GM21367 (cell line): Measurements from ENCODE around the gene ABCF2.
A peak's percentile ranks its signal among the peaks of the same experiment; 100 is the strongest.

Experiments
- ATAC-seq: cut with Tn5 transposase; IDR thresholded peaks from one replicate; pipeline ENCODE4 v1.9.1; 2021; ENCODE audit not compliant: unreplicated experiment

Gene ABCF2

GRCh38 chr7:151226875-151227782 is at the start of gene ABCF2:
ABCF2 (minus strand) TSS chr7:151227205; CDS start chr7:151226458, 747 bp downstream.
- ATAC-seq: peak; percentile 97

DNA sequence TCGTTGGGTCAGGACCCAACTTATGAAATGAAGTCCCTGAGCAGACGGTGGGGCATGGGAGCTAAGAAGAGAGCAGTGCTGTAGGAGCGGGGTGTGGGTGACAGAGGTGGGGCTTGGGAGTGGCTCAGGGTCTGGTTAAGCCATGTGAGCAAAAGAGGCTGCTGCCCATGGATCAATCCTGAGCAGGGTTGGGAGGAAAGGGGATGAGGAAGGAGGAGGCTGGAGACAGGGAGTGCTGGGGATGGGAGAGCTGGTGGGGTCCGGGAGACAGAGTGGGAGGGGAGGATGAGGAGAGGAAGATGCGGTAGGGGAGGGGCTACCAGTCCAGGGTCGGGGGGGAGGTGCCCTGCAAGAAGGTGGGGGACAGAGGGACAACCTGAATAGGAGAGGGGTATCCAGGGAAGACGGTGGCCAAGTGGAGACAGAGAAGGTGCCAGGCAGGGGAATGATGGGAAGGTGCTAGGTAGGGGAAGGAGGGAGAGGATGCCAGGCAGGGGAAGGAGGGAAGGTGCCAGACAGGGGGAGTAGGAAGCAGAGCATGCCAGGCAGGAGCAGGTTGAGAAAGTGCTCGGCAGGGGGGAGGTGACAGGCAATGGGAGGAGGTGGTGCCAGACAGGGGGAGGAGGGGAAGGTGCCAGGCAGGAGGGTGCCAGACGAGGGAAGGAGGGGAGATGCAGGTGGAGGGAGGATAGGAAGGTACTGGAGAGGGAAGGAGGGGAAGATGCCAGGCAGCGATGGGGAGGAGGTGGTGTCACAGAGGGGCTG is 49.0 kb upstream of the ABCF2 start:
- ATAC-seq: no peak

DNA sequence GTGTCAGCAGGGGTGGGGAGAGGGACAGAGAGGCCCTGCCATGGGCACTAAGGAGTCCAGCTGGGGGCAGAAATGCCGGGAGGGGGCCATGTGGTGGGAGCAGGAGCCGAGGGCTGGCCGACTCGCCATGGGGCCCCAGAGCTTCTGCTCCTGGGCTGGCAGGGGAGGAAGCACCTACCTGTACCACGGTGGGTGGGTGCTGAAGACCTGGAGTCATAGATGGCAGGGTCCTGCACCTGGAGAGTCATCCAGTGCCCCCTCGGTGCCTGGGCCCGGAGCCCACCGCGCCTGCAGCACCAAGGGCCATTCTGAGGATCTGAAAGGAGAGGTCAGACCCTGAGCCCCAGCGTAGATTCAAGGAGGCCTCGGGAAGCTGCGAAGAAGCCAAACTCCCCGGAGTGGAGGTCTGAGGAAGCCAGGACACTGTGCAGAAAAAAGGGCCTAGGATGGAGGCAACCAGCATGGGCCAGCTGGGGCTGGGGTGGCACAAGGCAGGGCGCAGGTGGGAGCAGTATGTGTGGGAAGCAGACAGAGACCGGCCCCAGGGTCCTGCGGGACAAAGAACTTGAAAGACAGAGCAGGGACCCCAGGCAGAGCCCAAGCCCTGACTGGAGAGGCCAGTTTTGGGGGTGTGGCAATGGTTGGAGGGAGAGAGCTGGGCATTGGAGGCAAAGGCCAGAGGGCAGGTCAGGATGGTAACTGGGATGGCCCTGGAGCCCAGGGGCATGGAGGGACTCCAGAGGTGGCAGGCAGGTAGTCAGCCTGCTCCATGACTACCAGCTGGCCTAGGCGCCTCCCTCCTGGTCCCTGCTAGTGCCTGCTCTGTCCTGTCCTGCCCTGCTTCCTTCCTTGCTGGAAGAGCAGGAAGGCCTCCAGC is 48.2 kb upstream of the ABCF2 start:
- ATAC-seq: no peak

DNA sequence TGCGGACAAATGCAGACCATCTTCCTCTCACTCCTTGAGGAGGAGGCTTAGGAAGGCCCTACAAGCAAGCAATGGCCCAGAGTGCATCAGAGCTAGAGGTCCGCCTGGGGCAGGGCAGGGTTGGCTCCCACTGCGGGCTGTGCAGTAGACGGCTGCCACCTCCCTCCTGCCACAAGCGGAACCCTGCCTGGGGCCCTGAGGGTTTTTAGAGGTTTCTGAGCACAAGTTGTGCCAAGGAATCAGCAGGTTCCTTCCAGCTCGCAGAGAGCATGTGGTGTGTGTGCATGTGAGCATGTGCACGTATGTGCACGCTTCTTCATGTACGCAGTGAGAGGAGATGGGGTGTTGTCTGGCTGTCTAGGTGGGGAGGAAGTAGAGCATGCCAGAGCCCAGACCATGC is 47.4 kb upstream of the ABCF2 start:
- ATAC-seq: no peak

- no peak for ATAC-seq
These were observed 46.8 kb upstream of the ABCF2 start for GRCh38 chr7:151273651-151274390.

DNA sequence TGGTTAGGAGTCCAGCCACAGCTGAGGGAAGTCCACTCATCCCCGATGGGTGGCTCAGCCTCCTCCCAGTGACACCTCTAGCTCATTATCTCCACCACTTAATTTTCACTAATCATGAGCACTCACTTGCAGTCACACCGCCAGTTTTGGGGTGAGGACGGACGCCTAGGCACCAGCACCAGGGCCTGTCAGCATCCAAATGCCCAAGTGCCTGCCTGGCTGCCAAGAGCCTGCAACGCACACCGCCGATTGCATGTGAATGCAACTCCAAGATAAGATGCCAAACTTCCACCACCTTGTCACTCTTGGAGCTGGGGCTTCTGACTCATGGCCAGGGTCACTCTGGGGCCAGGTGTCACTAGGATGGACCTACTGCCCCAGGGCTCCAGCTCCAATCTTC is 45.9 kb upstream of the ABCF2 start:
- no peak for ATAC-seq

DNA sequence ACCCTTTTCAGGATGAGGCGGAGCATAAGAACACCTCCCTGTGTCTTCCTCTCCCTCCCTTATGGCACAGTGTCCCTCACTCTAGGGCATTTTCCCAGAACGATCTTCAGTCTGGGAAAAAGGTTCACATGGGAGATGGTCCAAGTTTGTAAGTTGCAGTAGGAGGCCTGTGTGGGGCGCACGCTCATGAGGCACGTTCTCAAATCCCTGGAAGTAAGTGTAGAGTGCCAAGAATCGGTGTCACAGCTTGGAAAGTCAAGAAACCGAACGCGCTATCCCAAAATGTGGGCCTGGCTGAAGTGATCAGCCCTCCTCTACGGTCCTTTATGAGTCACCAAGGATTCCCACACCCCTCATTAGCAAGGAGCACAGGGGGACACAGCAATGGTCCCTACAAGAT is 45.4 kb upstream of the ABCF2 start:
- no peak for ATAC-seq

DNA sequence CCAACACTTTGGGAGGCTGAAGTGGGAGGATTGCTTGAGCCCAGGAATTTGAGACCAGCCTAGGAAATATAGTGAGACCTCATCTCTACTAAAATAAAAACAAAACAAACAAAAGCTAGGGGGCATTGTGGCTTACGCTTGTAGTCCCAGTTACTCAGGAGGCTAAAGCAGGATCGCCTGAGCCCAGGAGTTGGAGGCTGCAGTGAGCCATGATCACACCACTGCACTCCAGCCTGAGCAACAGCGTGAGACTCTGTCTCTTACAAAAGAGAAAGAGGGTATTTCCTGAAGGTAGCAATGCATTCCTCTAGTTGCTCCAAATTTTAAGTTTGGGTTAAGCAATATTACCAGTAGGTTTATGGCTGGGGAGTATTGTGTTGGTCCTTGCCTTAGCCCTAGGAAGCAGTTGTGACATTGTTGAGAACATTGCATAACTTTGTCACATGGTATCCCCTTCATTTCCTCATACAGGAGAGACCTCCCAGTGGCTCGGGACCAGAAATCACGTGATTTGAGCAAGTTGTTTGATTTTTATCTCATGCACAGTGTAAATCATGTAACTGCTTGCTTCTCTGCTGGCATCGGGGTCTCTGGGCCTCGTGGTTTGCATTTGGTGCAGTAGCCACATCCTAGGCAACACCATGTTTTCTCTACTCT is 44.8 kb upstream of the ABCF2 start:
- ATAC-seq: no peak

- no peak for ATAC-seq
These were observed 42.5 kb upstream of the ABCF2 start for GRCh38 chr7:151269511-151269910.

DNA sequence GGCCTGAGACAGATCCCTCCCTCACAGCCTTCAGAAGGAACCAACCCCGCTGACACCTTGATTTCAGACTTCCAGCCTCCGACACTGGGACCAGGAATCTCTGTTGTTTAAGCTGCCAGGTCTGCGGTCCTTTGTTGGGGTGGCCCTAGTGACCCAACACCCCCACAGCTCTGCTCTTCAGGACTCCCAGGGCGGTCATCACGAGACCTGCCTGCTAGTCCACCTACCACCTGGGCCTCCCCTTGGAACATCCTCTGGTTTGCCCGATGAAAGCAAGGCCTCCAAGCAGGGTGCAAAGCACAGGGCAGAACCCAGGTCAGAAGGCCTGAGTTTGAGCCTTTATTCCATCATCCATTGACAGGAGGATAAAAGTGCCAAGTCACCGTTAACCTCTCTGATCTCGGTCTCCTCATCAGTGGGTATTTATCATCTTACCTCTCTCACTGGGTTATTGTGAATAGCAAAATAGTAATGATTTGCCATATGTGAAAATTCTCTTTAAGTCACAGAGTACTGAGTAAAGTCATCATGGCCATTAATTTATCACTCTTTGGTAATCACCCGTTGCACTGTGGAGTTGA is 38.4 kb upstream of the ABCF2 start:
- no peak for ATAC-seq

DNA sequence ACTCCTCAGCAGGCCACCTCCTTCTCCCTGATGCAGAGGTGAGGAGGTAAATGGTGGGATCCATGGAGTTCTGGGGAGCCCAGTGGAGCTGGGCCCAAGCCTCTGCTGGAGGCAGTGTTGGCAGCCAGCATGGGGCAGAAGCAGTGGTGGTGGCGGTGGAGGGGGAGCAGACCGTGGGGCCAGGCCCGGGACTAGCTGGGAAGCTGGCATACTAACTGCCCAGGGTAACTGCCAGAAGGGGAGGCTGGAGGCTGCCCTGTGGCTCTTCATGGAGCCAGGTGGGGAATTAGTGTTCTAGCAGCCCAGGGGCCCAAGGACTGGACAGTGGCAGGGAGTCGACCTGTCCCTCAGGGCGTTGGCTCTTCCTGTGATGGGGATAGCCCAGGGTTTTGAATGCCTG is 37.6 kb upstream of the ABCF2 start:
- ATAC-seq: no peak

- no peak for ATAC-seq
These were observed 34.5 kb upstream of the ABCF2 start for GRCh38 chr7:151261529-151261928.

DNA sequence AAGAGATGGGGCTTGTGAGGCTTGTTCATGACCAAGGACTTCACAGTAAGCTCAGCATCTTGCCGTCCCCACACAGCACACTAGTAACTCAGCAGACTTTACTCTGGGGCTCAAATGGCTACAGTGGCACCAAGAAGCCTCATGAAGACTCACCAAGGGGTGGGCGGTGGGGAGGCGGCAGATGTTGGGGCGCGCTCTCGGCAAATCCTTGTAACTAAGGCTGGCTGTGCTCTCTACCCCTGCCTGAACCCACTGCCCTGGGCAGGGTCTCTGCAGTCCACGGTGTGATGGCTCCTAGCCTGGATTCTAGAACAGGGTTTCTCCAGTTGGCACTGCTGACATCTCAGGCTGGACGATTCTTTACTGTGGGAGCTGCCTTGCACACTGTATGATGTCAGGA is 33.9 kb upstream of the ABCF2 start:
- no peak for ATAC-seq

GRCh38 chr7:151260471-151260870 is 33.5 kb upstream of the ABCF2 start:
- ATAC-seq: no peak

GRCh38 chr7:151257990-151258389 is 31.0 kb upstream of the ABCF2 start:
- ATAC-seq: no peak

DNA sequence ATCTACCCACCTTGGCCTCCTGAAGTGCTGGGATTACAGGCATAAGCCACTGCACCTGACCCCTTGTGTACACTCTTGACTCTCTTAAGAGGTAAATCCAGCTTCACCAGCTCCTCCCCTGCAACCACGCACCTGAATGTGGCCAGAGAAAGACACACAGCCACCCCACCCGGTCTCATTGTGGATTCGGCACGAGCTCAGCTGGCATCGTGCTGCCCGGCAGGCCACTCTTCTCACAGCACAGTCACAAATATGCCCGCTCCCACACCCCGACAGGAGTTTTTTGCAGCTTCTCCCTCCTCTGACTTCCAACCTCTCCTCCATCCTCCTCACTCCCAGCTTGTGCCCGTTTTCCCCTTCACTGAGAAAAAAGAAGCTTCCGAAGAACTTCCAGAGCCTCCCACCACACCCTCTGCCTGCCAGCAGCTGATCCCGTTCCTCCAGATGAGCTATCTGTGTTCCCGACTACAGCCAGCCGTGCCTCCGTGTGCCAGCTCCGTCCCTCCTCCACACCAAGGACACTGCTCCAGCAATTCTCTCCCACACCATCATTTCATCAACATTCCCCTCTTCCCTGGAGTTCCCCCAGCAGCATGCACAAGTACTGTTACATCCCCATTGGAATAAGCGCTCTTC is 29.5 kb upstream of the ABCF2 start:
- no peak for ATAC-seq

GRCh38 chr7:151255390-151255789 is 28.4 kb upstream of the ABCF2 start:
- ATAC-seq: no peak

DNA sequence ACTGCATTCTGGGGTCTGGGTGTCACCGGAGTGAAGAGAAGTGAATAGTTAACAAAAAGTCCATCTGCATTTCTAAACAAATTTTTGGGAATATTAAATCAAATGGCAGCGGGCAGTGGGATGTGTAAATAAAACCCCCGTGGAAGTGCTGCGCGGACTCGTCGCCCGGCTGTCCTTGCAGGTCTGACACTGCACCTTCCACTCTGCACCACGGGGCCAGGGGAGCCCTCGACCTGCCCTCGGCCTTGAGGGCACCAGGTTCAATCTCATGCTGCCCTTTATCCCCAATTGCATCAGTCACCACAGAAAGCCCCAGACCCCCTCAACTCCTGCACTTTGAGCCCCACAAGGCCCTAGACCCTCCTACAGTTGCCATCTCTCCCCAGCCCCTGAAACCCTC is 27.8 kb upstream of the ABCF2 start:
- no peak for ATAC-seq

- ATAC-seq: no peak
These were observed 27.3 kb upstream of the ABCF2 start for GRCh38 chr7:151254316-151254715.
